ENCODE data around the gene TNFRSF25. TPM values are rescaled to one million over a fixed set of nuclear protein-coding genes. Genes with fewer than 3 reads are reported as not detected.

Gene TNFRSF25
- total RNA-seq, 4 donors from 2014 or later, result 2.1 to 11.5 (median 5.7) TPM

DNA sequence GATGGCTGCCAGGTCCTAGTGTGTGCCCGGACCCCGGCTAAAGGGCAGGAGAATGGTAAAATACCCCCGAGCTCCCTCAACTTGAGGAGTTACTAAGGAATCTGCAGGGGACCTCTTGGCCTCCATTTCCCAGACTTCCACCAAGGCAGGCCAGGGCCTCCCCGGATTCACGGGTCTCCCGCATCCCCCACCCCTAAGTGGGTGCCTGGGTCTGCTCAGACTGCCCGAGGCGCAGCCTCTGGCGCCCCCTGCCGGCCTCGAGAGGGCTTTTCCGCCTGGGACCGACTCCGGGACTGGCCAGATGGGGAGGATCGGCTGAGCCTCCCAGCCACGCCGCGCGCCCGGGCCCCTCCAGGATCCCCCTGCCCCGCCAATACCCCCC lies 23.8 kb upstream of the TNFRSF25 start:
- TF ChIP-seq, protein P1, sequence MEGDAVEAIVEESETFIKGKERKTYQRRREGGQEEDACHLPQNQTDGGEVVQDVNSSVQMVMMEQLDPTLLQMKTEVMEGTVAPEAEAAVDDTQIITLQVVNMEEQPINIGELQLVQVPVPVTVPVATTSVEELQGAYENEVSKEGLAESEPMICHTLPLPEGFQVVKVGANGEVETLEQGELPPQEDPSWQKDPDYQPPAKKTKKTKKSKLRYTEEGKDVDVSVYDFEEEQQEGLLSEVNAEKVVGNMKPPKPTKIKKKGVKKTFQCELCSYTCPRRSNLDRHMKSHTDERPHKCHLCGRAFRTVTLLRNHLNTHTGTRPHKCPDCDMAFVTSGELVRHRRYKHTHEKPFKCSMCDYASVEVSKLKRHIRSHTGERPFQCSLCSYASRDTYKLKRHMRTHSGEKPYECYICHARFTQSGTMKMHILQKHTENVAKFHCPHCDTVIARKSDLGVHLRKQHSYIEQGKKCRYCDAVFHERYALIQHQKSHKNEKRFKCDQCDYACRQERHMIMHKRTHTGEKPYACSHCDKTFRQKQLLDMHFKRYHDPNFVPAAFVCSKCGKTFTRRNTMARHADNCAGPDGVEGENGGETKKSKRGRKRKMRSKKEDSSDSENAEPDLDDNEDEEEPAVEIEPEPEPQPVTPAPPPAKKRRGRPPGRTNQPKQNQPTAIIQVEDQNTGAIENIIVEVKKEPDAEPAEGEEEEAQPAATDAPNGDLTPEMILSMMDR (IDR thresholded peaks at IDR 0.05; ENCODE audit: low read depth), result no peak

DNA sequence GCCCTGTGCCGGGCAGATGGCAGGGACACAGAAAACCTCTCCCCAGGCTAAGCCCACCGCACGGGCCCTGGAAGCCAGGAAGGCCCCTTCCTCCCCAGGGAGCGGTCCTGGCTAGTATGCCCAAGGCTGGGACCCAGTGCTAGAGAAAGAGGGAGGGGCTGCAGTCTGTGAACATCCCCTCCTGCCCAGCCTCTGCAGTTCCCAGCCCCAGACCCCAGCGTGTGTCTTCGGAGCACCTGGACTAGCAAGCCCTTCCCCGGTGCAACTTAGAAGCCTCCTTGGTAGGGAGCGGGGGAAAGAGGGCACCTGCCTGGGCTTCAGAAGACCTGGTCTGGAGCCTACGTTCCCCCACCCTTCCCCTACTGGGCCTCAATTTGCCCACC lies 23.4 kb upstream of the TNFRSF25 start:
- TF ChIP-seq, protein P1 (IDR thresholded peaks at IDR 0.05; ENCODE audit: low read depth), result no peak

DNA sequence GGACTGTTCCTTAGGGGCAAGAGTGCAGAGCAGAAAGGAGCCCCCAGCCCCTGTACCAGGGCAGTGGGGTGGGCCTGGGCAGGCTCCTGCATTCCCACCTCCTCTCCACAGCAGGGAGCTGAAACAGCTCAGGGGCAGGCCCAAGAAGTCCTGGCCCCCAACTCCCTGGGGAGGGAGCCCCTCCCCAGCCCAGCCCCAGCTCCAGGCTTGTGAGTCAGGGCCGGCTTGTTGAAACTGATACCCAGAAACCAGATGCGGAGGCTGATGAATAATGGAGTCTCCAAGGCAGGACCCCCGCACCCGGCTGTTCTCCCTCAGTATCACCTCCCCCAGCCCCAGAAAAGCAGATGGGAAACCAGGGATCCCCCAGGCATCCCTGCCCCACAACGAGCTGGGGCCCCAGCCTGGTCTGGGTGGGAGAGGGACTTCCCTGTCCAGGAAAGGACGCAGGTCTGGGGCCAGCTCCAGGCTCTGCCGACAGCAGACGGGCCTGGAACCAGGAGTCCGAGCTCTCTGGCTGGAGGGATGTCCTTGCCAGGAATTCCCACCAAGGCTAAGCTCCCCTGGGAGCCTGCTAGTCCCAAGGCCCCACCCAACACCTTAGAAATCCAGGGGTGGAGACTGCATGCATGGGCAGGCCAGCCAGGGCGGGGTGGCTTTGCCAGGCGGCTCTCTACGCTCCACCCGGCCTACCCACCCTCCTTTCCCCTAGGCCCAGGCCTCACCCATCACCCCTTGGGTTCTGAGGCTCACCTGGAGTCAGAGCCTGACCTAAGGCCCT lies 22.8 kb upstream of the TNFRSF25 start:
- TF ChIP-seq, protein P1 (IDR thresholded peaks at IDR 0.05; ENCODE audit: low read depth), result no peak

DNA sequence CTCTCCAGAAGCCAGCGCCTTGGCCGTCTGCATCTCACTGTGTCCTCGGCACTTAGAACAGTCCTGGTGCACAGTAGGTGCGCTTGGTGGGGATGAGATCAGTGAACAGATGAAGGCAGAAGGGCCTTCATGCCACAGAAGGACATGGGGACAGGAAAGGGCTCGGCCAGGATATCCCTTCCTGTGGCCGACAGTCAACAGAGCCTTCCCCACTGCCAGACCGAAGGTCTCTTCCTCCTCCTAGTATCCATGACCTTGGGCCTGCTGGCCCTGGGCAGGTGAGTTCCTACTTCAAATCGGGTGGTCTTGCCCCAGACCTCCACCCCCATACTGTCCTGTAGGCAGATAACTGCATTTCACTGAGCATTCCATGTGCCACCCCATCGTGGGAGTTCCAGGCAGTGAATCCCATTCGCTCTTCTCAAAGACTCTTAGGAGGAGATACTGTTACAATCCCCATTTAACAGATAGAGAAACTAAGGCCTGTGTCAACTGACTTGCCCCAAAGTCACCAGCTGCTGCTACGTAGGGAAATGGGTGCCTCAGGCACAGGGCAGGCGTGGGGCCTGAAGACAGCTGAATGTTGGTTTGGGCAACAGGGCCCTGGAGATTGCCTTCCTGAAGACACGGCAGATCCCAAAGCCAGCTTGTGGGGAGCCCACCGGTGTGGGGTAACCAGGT lies 22.0 kb upstream of the TNFRSF25 start:
- TF ChIP-seq, protein P1 (IDR thresholded peaks at IDR 0.05; ENCODE audit: low read depth), result no peak

DNA sequence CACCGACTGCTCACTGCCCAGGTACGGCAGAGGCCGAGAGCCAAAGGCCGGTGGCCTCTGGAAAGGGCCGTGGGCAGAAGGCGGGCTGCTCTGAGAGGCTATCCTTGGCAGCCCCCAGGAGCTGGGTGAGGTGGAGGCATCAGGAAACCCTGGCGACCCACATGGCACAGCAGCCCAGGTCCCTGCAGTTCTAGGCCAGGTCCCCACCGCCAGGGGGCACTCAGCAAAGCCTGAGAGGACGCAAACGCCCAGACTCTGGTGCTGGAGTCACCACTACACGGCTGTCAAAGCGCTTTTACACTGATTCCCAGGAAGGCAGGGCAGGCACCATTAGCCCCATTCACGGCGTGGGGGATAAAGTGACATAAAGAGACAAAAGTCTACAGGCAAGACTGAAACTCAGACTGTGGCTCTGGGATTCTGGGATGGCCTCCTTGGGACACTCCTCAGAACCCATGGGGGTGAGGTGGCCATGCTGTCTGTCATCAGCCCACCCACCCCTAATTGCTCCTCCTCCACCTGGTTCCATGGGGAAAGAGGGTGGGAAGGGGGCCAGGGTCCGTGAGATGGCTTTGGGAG lies 20.5 kb upstream of the TNFRSF25 start:
- TF ChIP-seq, protein P1 (IDR thresholded peaks at IDR 0.05; ENCODE audit: low read depth), result no peak

DNA sequence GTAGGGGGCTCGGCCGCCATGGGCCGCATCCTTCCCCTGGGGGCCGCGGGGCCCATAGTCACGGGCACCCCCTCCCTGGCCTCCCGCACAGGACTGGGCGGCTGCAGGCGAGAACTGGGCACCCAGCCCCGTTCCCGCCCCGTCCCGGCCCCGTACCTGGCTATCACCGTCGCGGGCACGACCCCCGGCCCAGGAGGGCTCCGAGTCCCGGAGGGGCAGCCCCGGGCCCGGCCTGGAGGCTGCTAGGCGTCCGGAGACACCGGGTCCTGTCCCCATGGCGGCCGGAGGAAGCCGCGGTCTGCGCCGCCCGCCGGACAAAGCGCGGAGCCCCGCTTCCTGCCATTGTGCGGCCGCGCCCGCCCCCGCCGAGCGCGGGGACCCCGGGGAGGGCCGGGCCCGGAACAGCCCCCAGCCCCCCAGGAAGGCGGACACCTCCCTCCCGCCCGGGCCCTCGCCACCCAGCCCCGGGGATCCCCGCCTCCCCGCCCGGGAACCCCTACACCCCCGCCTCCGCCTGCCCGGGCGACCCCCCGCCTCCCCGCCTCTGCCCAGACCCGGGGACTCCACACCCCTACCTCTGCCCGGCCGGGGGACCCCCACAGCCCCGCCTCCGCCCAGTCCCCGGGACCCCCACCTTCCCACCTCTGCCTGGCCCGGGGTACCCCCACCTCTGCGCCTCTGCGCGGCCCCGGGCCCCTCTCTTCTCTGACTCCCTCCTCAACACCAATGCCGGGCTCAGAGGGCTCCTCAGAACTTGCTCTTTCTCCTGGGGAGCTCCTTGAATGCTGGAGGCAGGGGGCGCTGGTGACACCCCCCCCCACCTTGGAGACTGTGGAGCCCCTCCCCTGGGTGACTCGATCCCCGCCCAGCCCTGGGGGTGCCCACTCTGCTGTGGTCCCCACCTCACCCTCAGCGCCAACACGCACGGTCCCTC lies 19.5 kb upstream of the TNFRSF25 start:
- TF ChIP-seq, protein P1 (IDR thresholded peaks at IDR 0.05; ENCODE audit: low read depth), result no peak
